Suprapubic skin (tissue), 4 donors: ENCODE results near the gene HDDC3. TPM values are rescaled to one million over a fixed set of nuclear protein-coding genes. Genes with fewer than 3 reads are reported as not detected.
A peak's percentile ranks its signal among the peaks of the same experiment; 100 is the strongest.

Experiments
- DNase-seq, 2 donors: peaks; one replicate each; pipeline ENCODE4 v3.0.0-alpha.2; 2019; ENCODE audit warnings: low spot score in 2 of 2
- H3K27ac ChIP-seq: fragments of 200-600 bp; sonication (generic); one replicate; pipeline ENCODE4 v1.5.1; 2019
- H3K27me3 ChIP-seq: fragments of 200-600 bp; sonication (generic); one replicate; pipeline ENCODE4 v1.5.1; 2019
- H3K36me3 ChIP-seq: fragments of 200-600 bp; sonication (generic); one replicate; pipeline ENCODE4 v1.5.1; 2019
- H3K4me1 ChIP-seq: fragments of 200-600 bp; sonication (generic); one replicate; pipeline ENCODE4 v1.5.1; 2019
- H3K4me3 ChIP-seq: fragments of 200-600 bp; sonication (generic); one replicate; pipeline ENCODE4 v1.5.1; 2019; ENCODE audit warnings: mild to moderate bottlenecking
- H3K9me3 ChIP-seq: fragments of 200-600 bp; sonication (generic); one replicate; pipeline ENCODE4 v1.5.1; 2019
- CTCF ChIP-seq, 2 donors: fragments of 200-600 bp in 1 of 2; fragments of 450-650 bp in 1 of 2; sonication (generic) in 1 of 2; IDR thresholded peaks; one replicate each; pipeline ENCODE4 v1.5.1; 2016 to 2019; ENCODE audit warnings: antibody characterized with exemption in 2 of 2, mild to moderate bottlenecking in 1 of 2, moderate library complexity in 1 of 2
- EP300 ChIP-seq: sonication (generic); formaldehyde crosslinking; IDR thresholded peaks from one replicate; pipeline ENCODE4 v1.6.1; 2017; ENCODE audit warnings: antibody characterized with exemption
- POLR2A ChIP-seq, 2 donors: fragments of 450-650 bp; IDR thresholded peaks; one replicate each; pipeline ENCODE4 v1.6.1; 2017; ENCODE audit warnings: antibody characterized with exemption in 2 of 2, mild to moderate bottlenecking in 2 of 2, moderate library complexity in 2 of 2
- POLR2AphosphoS5 ChIP-seq, 3 donors: sonication (generic); formaldehyde crosslinking; IDR thresholded peaks; one replicate each; pipeline ENCODE4 v1.6.1; 2017; ENCODE audit warnings: antibody characterized with exemption in 3 of 3
- WGBS: methylation state at CpG from one replicate; pipeline ENCODE4 v1.1.5; 2018; 5-methylcytosine and 5-hydroxymethylcytosine counted together
- total RNA-seq, 4 donors: library from RNA; depleted of rRNA; stranded (reverse); fragments of >200 nt; gene quantifications; one replicate each; pipeline ENCODE4 v1.1.0, GENCODE V29; 2016

Gene HDDC3
- total RNA-seq, 4 donors from 2014 or later = 13.5 to 119 (median 17.0) TPM

DNA sequence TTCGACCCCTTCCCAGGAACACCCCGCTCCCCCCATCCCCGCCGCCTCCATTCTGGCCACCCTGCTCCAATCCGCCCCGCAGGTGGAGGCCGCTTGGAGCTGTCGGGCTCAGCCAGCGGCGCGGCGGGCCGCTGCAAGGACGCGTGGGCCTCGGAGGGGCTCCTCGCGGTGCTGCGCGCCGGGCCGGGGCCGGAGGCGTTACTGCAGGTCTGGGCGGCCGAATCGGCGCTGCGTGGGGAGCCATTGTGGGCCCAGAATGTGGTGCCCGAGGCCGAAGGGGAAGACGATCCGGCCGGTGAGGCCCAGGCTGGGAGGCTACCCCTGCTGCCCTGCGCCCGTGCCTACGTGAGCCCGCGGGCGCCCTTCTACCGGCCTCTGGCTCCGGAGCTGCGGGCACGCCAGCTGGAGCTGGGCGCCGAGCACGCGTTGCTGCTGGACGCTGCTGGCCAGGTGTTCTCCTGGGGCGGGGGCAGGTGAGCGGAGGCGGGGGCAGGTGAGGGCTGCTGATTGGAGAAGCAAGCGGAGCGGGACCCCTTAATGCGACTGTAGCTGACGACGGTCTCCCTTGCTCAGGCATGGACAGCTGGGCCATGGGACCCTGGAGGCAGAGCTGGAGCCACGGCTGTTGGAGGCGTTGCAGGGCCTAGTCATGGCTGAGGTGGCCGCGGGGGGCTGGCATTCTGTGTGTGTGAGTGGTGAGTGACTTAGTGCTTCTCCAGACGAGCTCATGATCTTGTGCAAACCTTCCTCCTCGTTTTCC lies 24.9 kb upstream of the HDDC3 start:
- H3K27me3 ChIP-seq = no peaks in the 10 kb centered on the region
- no peak for DNase-seq
- peaks cover 34% of the 10 kb centered on the region for H3K36me3 ChIP-seq
- no peaks in the 10 kb centered on the region for H3K9me3 ChIP-seq
- H3K27ac ChIP-seq = peak overlapping the region; percentile 40
- peak overlapping the region; percentile 72 for H3K4me3 ChIP-seq
- 38% methylated on average over 11 of the region's 63 CpGs for WGBS
- peaks cover 42% of the 10 kb centered on the region for H3K4me1 ChIP-seq
- TF ChIP-seq POLR2AphosphoS5 (IDR thresholded peaks at IDR 0.05) (no peak), CTCF (IDR thresholded peaks at IDR 0.05) (no peak), POLR2A (IDR thresholded peaks at IDR 0.05) (no peak)

- Histone ChIP-seq H3K4me1 (peaks cover 42% of the 10 kb centered on the region), H3K36me3 (peaks cover 34% of the 10 kb centered on the region), H3K4me3 (peak overlapping the region; percentile 72), H3K27ac (peak overlapping the region; percentile 40), H3K9me3 (no peaks in the 10 kb centered on the region), H3K27me3 (no peaks in the 10 kb centered on the region)
- WGBS = 3% methylated on average over 10 of the region's 56 CpGs
- TF ChIP-seq POLR2A (IDR thresholded peaks at IDR 0.05) (no peak), CTCF (IDR thresholded peaks at IDR 0.05) (peak; percentile 84 to 98)
- peak in 1 of 2 donors; percentile 82 for DNase-seq
These were observed 24.1 kb upstream of the HDDC3 start for GRCh38 chr15:90956274-90957030.

- peak overlapping the region; percentile 72 for H3K4me3 ChIP-seq
- H3K9me3 ChIP-seq = no peaks in the 10 kb centered on the region
- no peaks in the 10 kb centered on the region for H3K27me3 ChIP-seq
- TF ChIP-seq CTCF (IDR thresholded peaks at IDR 0.05) = no peak
- TF ChIP-seq POLR2A (IDR thresholded peaks at IDR 0.05) = no peak
- no peak for TF ChIP-seq EP300
- TF ChIP-seq POLR2AphosphoS5 (IDR thresholded peaks at IDR 0.05) = no peak
- DNase-seq = no peak
- peaks cover 34% of the 10 kb centered on the region for H3K36me3 ChIP-seq
- no peak overlapping the region for H3K27ac ChIP-seq
- H3K4me1 ChIP-seq = peaks cover 42% of the 10 kb centered on the region
- WGBS = 74% methylated on average over 16 of the region's 20 CpGs
These were observed 23.4 kb upstream of the HDDC3 start for GRCh38 chr15:90955624-90956273.

DNA sequence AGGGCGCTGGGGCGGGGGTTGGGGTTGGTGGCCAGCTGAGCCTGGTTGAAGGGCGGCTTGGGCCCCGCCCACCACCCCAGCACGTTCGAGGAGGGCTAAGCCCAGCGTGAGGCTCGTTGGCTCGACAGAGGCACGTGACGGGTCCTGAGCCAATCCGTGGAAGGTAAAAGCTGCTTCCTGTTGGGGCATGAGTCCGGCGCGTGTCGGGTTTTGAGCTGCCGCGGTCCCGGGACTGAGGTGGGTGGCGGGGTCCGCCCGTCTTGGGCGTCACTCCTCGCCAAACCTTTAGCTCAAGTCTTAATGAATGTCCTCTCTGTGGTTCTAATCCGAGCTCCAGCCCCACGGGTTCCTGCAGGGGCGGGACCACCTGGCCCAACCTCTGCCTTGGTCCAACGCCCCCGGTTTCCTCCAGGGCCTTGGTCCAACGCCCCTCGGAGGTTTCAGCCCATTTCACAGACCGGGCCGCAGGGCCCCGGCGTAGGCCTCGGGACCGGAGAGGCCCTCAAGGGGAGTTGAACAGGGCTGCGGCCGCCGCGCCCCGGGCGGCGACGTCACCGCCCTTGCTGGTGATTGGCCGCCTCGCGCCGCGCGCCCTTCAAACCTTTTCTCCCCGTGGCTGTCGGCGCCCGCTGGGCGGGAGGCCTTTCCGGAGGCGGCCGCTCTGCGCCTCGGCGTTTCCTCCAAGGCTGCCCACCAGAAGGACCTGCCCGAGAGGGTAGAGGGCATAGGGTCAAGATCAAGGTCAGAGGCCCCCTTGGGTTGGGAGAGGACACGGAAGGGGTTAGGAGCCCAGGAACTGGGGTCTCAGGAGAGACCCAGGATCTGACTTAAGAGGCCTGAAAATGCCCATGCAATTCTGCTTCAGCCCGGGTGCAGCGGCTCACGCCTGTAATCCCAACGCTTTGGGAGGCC lies 22.6 kb upstream of the HDDC3 start, which contains the start of gene RCCD1:
Gene RCCD1, plus strand, starts transcription at position 173 of the 912 bp plus-strand sequence. CDS start 1,851 bp downstream, outside the sequence.
- peak in 1 of 3 donors; percentile 79 for TF ChIP-seq POLR2AphosphoS5 (IDR thresholded peaks at IDR 0.05)
- peak in 1 of 2 donors; percentile 56 for TF ChIP-seq POLR2A (IDR thresholded peaks at IDR 0.05)
- TF ChIP-seq CTCF (IDR thresholded peaks at IDR 0.05) = no peak
- under 1% methylated on average over 43 of the region's 69 CpGs for WGBS
- peak; percentile 98 for DNase-seq
- no peaks in the 10 kb centered on the region for H3K27me3 ChIP-seq
- peak within 1 kb of the TSS; percentile 93 for H3K27ac ChIP-seq
- peaks cover 34% of the 10 kb centered on the region for H3K4me1 ChIP-seq
- H3K4me3 ChIP-seq = peak within 1 kb of the TSS; percentile 72
- H3K9me3 ChIP-seq = no peaks in the 10 kb centered on the region
- H3K36me3 ChIP-seq = peaks cover 37% of the 10 kb centered on the region
